Mesothelial cell of epicardium (in vitro differentiated cells): ENCODE data around the gene LMCD1. TPM values are rescaled to one million over a fixed set of nuclear protein-coding genes. Genes with fewer than 3 reads are reported as not detected.

Source experiments
- DNase-seq, 2 experiments: peaks; one replicate each; pipeline ENCODE4 v3.0.0; 2021; ENCODE audit warnings: low spot score in 2 of 2; ENCODE audit not compliant: unreplicated experiment in 2 of 2
- H3K27ac Mint-ChIP-seq: 2 replicates; pipeline ENCODE4 v1.8.0; 2021; ENCODE audit warnings: mixed read lengths
- H3K27me3 Mint-ChIP-seq: 2 replicates; pipeline ENCODE4 v1.8.0; 2021; ENCODE audit warnings: low read depth, mixed read lengths
- H3K36me3 Mint-ChIP-seq: 2 replicates; pipeline ENCODE4 v1.8.0; 2021; ENCODE audit warnings: mixed read lengths
- H3K4me1 Mint-ChIP-seq: 2 replicates; pipeline ENCODE4 v1.8.0; 2021; ENCODE audit warnings: mixed read lengths
- H3K4me3 Mint-ChIP-seq: 2 replicates; pipeline ENCODE4 v1.8.0; 2021; ENCODE audit warnings: mild to moderate bottlenecking, moderate library complexity, mixed read lengths
- H3K9me3 Mint-ChIP-seq: 2 replicates; pipeline ENCODE4 v1.8.0; 2021; ENCODE audit warnings: mixed read lengths
- CTCF ChIP-seq: fragments of 200-600 bp; sonication (generic); IDR thresholded peaks from one replicate; pipeline ENCODE4 v1.5.0; 2021; ENCODE audit warnings: antibody characterized with exemption; ENCODE audit not compliant: unreplicated experiment
- total RNA-seq: library from RNA; stranded (reverse); gene quantifications from 3 replicates; pipeline ENCODE4 v1.2.1, GENCODE V29; 2021

The LMCD1 gene
- total RNA-seq, 1 donor from 2014 or later: 20.8 TPM

- Mint-ChIP-seq H3K4me3 (no peak overlapping the region), H3K9me3 (no peaks in the 10 kb centered on the region), H3K36me3 (peaks cover 22% of the 10 kb centered on the region), H3K4me1 (peaks cover 32% of the 10 kb centered on the region), H3K27ac (no peak overlapping the region), H3K27me3 (no peaks in the 10 kb centered on the region)
- DNase-seq: no peak
- TF ChIP-seq CTCF: no peak
Measured at GRCh38 chr3:8536096-8537056, 34.8 kb downstream of the LMCD1 start.

- Mint-ChIP-seq H3K36me3 (peaks cover 22% of the 10 kb centered on the region), H3K4me1 (peaks cover 24% of the 10 kb centered on the region)
Measured at GRCh38 chr3:8537440-8537839, 35.8 kb downstream of the LMCD1 start.

GRCh38 chr3:8538223-8538622, 36.6 kb downstream of the LMCD1 start:
- Mint-ChIP-seq H3K36me3 (peaks cover 22% of the 10 kb centered on the region), H3K9me3 (no peaks in the 10 kb centered on the region), H3K4me3 (no peak overlapping the region), H3K27me3 (no peaks in the 10 kb centered on the region), H3K27ac (no peak overlapping the region), H3K4me1 (peaks cover 24% of the 10 kb centered on the region)
- DNase-seq: no peak
- no peak for TF ChIP-seq CTCF

More at GRCh38 chr3:8537440-8537839, 35.8 kb downstream of the LMCD1 start:
- no peak for DNase-seq
- H3K9me3 Mint-ChIP-seq: no peaks in the 10 kb centered on the region
- no peak for TF ChIP-seq CTCF
- no peak overlapping the region for H3K27ac Mint-ChIP-seq
- no peak overlapping the region for H3K4me3 Mint-ChIP-seq
- H3K27me3 Mint-ChIP-seq: no peaks in the 10 kb centered on the region

- TF ChIP-seq CTCF: no peak
- H3K4me1 Mint-ChIP-seq: peaks cover 24% of the 10 kb centered on the region
- peaks cover 20% of the 10 kb centered on the region for H3K36me3 Mint-ChIP-seq
Measured at GRCh38 chr3:8538913-8539312, 37.3 kb downstream of the LMCD1 start.

GRCh38 chr3:8539419-8539818, 37.8 kb downstream of the LMCD1 start:
- H3K4me3 Mint-ChIP-seq: no peak overlapping the region
- H3K27ac Mint-ChIP-seq: peak overlapping the region; percentile 58
- H3K4me1 Mint-ChIP-seq: peaks cover 23% of the 10 kb centered on the region
- no peaks in the 10 kb centered on the region for H3K27me3 Mint-ChIP-seq
- no peaks in the 10 kb centered on the region for H3K9me3 Mint-ChIP-seq
- no peak for DNase-seq
- H3K36me3 Mint-ChIP-seq: peaks cover 16% of the 10 kb centered on the region
- TF ChIP-seq CTCF: no peak

More at GRCh38 chr3:8538913-8539312, 37.3 kb downstream of the LMCD1 start:
- DNase-seq: no peak
- H3K9me3 Mint-ChIP-seq: no peaks in the 10 kb centered on the region
- H3K27ac Mint-ChIP-seq: peak overlapping the region; percentile 58
- H3K4me3 Mint-ChIP-seq: no peak overlapping the region
- no peaks in the 10 kb centered on the region for H3K27me3 Mint-ChIP-seq
